ENCODE results near the gene MMEL1. TPM values are rescaled to one million over a fixed set of nuclear protein-coding genes. Genes with fewer than 3 reads are reported as not detected.

MMEL1 gene
- total RNA-seq, 2 experiments from 2014 or later, result 0.67 to 1.8 TPM

DNA sequence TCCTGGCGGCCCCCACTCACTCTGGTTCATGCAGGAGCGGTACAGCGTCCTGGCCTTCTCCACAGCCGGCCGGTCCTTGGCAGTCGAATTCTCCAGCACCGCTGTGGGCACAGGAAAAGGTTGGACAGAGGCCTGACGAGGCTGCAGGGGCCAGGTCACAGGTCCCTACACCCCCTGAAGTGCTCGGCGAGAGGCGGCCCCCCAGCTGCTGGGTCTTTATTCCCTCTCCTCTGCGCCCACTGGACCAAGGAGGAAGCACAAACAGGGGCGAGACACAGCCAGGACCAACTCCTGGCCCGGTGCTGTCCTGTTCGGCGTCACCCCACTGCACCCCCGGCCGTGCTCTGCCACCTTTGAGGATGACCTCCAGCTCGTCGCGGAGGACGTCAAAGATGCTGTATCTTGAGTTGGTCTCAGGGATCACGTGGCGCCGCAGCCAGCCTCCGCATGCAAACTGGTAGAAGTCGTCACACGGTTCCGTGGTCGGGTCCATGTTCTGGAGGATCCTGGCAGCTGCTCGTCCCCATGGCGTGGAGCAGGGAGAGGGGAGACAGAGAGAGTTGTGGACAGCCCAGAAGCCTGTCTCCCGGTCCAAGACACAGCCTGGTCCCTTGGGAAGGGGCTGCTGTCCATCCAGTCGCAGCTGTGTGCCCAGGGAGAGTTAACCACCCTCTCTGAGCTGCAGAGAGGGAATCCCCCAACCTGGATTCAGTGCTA is 23.3 kb downstream of the MMEL1 start:
- ChIA-PET CTCF (interaction anchor here (0.5 kb wide), 1 partner anchor 1015 kb away, joined by 3 read pairs; no protein-coding TSS in a partner anchor), POLR2A (no interaction called here)
- ATAC-seq (ENCODE audit: poor library complexity) (no peak), DNase-seq (peak in 2 of 14 experiments; percentile 15 to 28)
- H3K27ac ChIP-seq (ENCODE audit: low read depth in 1 of 2, low read length in 2 of 2), result no peak overlapping the region
- H3K27ac Mint-ChIP-seq, result no peak overlapping the region
- intact Hi-C loops (cut with DNase I, micrococcal nuclease), result no loop called here
- H3K4me3 Mint-ChIP-seq, result no peak overlapping the region
- H3K4me3 ChIP-seq (ENCODE audit: low read length), result no peak overlapping the region
- peaks cover 3% of the 10 kb centered on the region for H3K4me1 ChIP-seq (ENCODE audit: insufficient read depth, low read length)
- H3K36me3 Mint-ChIP-seq (ENCODE audit: low read depth), result no peaks in the 10 kb centered on the region
- no peaks in the 10 kb centered on the region for H3K27me3 ChIP-seq (ENCODE audit: control insufficient read depth in 1 of 2, insufficient read depth in 2 of 2, low read length in 2 of 2)
- peaks cover 3% of the 10 kb centered on the region for H3K27me3 Mint-ChIP-seq
- peaks cover 8 to 25% of the 10 kb centered on the region in 2 experiments for H3K9me3 ChIP-seq (ENCODE audit: control insufficient read depth in 1 of 2, insufficient read depth in 1 of 2, low read length in 2 of 2)
- no peaks in the 10 kb centered on the region for H3K36me3 ChIP-seq (ENCODE audit: insufficient read depth, low read length)
- H3K4me1 Mint-ChIP-seq (ENCODE audit: low read depth), result no peaks in the 10 kb centered on the region
- peaks cover 6% of the 10 kb centered on the region for H3K9me3 Mint-ChIP-seq
- TF ChIP-seq, protein P1, sequence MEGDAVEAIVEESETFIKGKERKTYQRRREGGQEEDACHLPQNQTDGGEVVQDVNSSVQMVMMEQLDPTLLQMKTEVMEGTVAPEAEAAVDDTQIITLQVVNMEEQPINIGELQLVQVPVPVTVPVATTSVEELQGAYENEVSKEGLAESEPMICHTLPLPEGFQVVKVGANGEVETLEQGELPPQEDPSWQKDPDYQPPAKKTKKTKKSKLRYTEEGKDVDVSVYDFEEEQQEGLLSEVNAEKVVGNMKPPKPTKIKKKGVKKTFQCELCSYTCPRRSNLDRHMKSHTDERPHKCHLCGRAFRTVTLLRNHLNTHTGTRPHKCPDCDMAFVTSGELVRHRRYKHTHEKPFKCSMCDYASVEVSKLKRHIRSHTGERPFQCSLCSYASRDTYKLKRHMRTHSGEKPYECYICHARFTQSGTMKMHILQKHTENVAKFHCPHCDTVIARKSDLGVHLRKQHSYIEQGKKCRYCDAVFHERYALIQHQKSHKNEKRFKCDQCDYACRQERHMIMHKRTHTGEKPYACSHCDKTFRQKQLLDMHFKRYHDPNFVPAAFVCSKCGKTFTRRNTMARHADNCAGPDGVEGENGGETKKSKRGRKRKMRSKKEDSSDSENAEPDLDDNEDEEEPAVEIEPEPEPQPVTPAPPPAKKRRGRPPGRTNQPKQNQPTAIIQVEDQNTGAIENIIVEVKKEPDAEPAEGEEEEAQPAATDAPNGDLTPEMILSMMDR (IDR thresholded peaks at IDR 0.05), result no peak

DNA sequence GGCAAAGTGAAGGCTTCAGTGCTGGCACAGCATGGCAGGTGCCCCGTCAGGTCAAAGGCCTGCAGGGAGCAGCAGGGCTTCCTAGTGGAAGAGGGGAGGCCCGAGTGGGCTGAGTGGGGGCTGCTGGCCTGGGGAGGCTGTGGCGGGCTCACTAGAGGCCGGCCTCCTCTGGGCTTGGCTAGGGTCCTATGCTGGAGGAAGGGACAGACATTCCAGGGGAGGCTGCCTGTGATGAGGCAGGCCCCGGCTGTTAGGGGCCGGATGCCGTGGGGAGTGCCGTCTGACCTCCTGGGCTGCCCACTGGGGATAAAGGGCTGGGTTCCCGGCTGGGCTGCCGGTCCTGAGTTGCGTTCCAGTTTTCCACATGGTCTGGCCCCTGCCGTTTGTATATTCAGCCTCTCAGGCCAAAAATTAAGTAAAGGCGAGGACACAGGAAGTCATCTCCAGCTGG is 25.1 kb downstream of the MMEL1 start:
- Histone ChIP-seq H3K27ac (ENCODE audit: low read depth in 1 of 2, low read length in 2 of 2) (no peak overlapping the region), H3K9me3 (ENCODE audit: control insufficient read depth in 1 of 2, insufficient read depth in 1 of 2, low read length in 2 of 2) (peaks cover 0 to 17% of the 10 kb centered on the region in 2 experiments), H3K27me3 (ENCODE audit: control insufficient read depth in 1 of 2, insufficient read depth in 2 of 2, low read length in 2 of 2) (no peaks in the 10 kb centered on the region), H3K4me3 (ENCODE audit: low read length) (no peak overlapping the region), H3K4me1 (ENCODE audit: insufficient read depth, low read length) (peaks cover 3% of the 10 kb centered on the region), H3K36me3 (ENCODE audit: insufficient read depth, low read length) (no peaks in the 10 kb centered on the region)
- TF ChIP-seq, protein P1 (IDR thresholded peaks at IDR 0.05), result no peak
- DNase-seq (peak in 1 of 14 experiments; percentile 19), ATAC-seq (ENCODE audit: poor library complexity) (no peak)
- ChIA-PET CTCF (no interaction called here), POLR2A (no interaction called here)
- Mint-ChIP-seq H3K9me3 (no peaks in the 10 kb centered on the region), H3K27ac (no peak overlapping the region), H3K4me1 (ENCODE audit: low read depth) (no peaks in the 10 kb centered on the region), H3K4me3 (no peak overlapping the region), H3K27me3 (peaks cover 3% of the 10 kb centered on the region), H3K36me3 (ENCODE audit: low read depth) (no peaks in the 10 kb centered on the region)
- intact Hi-C loops (cut with DNase I, micrococcal nuclease), result no loop called here

DNA sequence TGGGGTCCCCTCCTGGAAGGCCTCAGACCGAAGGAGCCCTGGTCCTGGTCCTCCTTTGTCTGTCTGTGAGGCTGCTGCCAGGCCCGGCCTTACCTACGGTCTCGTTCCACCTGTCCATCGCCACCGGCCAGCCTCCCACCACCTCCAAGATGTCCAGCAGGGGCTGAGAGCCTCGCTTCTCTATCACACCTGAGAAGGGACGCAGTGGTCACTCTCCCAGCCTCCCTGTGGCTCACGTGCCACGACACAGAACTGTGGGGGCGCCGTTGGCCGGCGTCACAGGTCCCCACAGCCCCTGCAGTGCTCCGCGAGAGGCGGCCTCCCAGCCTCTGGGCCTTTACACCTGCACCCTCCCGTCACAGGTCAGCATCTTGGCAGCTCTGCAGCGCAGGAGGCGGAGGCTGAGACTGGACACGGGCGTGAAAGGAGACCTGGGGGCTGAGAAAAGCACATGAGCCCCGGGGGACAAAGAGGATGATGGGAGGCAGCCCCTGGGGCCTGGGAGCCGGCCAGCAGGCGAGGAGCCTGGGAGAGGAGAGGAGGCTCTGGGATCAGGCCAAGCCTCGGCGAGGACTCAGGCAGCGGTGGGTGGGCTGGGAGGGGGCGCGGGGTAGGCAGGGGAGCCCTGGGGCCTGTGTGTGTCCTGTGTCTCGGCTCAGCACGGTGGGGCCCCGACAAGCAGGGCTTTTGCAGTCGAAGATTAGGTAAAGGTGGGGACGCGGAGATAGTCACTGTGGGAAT is 25.8 kb downstream of the MMEL1 start:
- Mint-ChIP-seq H3K4me1 (ENCODE audit: low read depth) (no peaks in the 10 kb centered on the region), H3K9me3 (no peaks in the 10 kb centered on the region), H3K27ac (no peak overlapping the region), H3K36me3 (ENCODE audit: low read depth) (no peaks in the 10 kb centered on the region), H3K4me3 (no peak overlapping the region), H3K27me3 (no peaks in the 10 kb centered on the region)
- H3K9me3 ChIP-seq (ENCODE audit: control insufficient read depth in 1 of 2, insufficient read depth in 1 of 2, low read length in 2 of 2), result peaks cover 0 to 16% of the 10 kb centered on the region in 2 experiments
- ATAC-seq (ENCODE audit: poor library complexity), result no peak
- ChIA-PET CTCF (no interaction called here), POLR2A (no interaction called here)
- no peaks in the 10 kb centered on the region for H3K36me3 ChIP-seq (ENCODE audit: insufficient read depth, low read length)
- H3K27me3 ChIP-seq (ENCODE audit: control insufficient read depth in 1 of 2, insufficient read depth in 2 of 2, low read length in 2 of 2), result no peaks in the 10 kb centered on the region
- H3K4me3 ChIP-seq (ENCODE audit: low read length), result no peak overlapping the region
- no peak overlapping the region for H3K27ac ChIP-seq (ENCODE audit: low read depth in 1 of 2, low read length in 2 of 2)
- peak in 1 of 14 experiments; percentile 27 for DNase-seq
- intact Hi-C loops (cut with DNase I, micrococcal nuclease), result no loop called here
- peaks cover 3% of the 10 kb centered on the region for H3K4me1 ChIP-seq (ENCODE audit: insufficient read depth, low read length)
- TF ChIP-seq, protein P1 (IDR thresholded peaks at IDR 0.05), result no peak
